ENCODE results near the gene ZFP36L1. TPM values are rescaled to one million over a fixed set of nuclear protein-coding genes. Genes with fewer than 3 reads are reported as not detected.

ZFP36L1 gene
- total and polyA plus RNA-seq, 2 of the 13 experiments (the other 11 are each of a cell fraction or from before 2014, with no cell fraction given) = 7.4 to 10.2 TPM

DNA sequence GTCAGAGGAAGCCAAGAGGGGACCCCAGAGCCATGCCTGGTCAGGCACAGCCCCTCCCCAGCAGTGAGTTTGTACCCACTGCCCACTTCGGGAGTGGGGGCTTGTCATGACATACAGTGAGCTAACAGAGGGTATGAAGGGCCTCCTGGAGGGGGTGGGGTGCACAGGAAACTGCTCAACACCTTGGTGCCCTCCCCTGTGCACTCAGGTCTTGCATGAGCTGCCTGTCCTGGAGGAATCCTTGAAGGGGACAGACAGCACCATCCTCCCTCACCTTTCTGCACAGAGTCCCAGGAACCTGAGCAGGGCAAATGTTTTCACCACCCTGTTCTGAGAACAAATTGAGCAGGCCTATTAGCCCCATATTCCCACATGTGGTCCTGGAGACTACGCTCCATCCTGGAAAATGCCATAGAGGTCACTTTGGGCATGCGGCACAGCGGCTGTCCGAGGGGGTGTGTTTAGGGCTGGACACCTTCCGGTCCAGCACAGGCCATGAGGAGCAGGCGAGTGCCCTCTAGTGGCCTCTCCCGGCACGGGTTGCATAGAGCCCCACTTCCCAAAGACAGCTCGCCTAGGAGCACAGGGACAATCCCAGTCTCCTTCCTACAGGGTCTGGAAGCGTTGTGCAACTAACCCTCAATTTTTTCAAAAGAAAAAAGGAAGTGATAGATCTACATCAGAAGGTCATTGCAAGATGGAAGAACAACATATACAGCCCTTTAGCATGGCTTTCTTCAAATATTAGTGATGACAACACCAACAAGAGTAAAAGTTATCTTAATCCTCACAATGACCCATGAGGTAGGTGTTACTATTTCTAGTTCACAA lies 31.9 kb upstream of the ZFP36L1 start (continued):
- TF ChIP-seq, protein P1, sequence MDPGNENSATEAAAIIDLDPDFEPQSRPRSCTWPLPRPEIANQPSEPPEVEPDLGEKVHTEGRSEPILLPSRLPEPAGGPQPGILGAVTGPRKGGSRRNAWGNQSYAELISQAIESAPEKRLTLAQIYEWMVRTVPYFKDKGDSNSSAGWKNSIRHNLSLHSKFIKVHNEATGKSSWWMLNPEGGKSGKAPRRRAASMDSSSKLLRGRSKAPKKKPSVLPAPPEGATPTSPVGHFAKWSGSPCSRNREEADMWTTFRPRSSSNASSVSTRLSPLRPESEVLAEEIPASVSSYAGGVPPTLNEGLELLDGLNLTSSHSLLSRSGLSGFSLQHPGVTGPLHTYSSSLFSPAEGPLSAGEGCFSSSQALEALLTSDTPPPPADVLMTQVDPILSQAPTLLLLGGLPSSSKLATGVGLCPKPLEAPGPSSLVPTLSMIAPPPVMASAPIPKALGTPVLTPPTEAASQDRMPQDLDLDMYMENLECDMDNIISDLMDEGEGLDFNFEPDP (CRISPR knock-in tag; conservative IDR thresholded peaks at IDR 0.05) = no peak
- no peak for TF ChIP-seq CENPX (CRISPR knock-in tag; IDR thresholded peaks at IDR 0.05)
- no peak for TF ChIP-seq PCBP2 (optimal IDR thresholded peaks at IDR 0.05; ENCODE audit: low read depth, low read length, poor library complexity, severe bottlenecking)
- no peak for TF ChIP-seq SRY (CRISPR knock-in tag; IDR thresholded peaks at IDR 0.05)
- peak; percentile 68 for TF ChIP-seq MED8 (CRISPR knock-in tag; IDR thresholded peaks at IDR 0.05; ENCODE audit: insufficient replicate concordance)
- TF ChIP-seq, protein P2, sequence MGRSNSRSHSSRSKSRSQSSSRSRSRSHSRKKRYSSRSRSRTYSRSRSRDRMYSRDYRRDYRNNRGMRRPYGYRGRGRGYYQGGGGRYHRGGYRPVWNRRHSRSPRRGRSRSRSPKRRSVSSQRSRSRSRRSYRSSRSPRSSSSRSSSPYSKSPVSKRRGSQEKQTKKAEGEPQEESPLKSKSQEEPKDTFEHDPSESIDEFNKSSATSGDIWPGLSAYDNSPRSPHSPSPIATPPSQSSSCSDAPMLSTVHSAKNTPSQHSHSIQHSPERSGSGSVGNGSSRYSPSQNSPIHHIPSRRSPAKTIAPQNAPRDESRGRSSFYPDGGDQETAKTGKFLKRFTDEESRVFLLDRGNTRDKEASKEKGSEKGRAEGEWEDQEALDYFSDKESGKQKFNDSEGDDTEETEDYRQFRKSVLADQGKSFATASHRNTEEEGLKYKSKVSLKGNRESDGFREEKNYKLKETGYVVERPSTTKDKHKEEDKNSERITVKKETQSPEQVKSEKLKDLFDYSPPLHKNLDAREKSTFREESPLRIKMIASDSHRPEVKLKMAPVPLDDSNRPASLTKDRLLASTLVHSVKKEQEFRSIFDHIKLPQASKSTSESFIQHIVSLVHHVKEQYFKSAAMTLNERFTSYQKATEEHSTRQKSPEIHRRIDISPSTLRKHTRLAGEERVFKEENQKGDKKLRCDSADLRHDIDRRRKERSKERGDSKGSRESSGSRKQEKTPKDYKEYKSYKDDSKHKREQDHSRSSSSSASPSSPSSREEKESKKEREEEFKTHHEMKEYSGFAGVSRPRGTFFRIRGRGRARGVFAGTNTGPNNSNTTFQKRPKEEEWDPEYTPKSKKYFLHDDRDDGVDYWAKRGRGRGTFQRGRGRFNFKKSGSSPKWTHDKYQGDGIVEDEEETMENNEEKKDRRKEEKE (IDR thresholded peaks at IDR 0.05) = no peak
- no peak for TF ChIP-seq ZNF17 (CRISPR knock-in tag; IDR thresholded peaks at IDR 0.05)
- TF ChIP-seq, protein P3, sequence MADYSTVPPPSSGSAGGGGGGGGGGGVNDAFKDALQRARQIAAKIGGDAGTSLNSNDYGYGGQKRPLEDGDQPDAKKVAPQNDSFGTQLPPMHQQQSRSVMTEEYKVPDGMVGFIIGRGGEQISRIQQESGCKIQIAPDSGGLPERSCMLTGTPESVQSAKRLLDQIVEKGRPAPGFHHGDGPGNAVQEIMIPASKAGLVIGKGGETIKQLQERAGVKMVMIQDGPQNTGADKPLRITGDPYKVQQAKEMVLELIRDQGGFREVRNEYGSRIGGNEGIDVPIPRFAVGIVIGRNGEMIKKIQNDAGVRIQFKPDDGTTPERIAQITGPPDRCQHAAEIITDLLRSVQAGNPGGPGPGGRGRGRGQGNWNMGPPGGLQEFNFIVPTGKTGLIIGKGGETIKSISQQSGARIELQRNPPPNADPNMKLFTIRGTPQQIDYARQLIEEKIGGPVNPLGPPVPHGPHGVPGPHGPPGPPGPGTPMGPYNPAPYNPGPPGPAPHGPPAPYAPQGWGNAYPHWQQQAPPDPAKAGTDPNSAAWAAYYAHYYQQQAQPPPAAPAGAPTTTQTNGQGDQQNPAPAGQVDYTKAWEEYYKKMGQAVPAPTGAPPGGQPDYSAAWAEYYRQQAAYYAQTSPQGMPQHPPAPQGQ (CRISPR knock-in tag; IDR thresholded peaks at IDR 0.05; ENCODE audit: borderline replicate concordance) = no peak
- TF ChIP-seq FOXK2 (IDR thresholded peaks at IDR 0.05) = no peak
- TF ChIP-seq ATM (IDR thresholded peaks at IDR 0.05; ENCODE audit: borderline replicate concordance) = no peak
- no peak for TF ChIP-seq RBAK (CRISPR knock-in tag; IDR thresholded peaks at IDR 0.05)
- no peak for TF ChIP-seq ZFP36 (IDR thresholded peaks at IDR 0.05; ENCODE audit: borderline replicate concordance, low read depth, low read length, partially characterized antibody)
- no peak for TF ChIP-seq AGO2 (optimal IDR thresholded peaks at IDR 0.05; ENCODE audit: low read depth, low read length)
- TF ChIP-seq, protein P4, sequence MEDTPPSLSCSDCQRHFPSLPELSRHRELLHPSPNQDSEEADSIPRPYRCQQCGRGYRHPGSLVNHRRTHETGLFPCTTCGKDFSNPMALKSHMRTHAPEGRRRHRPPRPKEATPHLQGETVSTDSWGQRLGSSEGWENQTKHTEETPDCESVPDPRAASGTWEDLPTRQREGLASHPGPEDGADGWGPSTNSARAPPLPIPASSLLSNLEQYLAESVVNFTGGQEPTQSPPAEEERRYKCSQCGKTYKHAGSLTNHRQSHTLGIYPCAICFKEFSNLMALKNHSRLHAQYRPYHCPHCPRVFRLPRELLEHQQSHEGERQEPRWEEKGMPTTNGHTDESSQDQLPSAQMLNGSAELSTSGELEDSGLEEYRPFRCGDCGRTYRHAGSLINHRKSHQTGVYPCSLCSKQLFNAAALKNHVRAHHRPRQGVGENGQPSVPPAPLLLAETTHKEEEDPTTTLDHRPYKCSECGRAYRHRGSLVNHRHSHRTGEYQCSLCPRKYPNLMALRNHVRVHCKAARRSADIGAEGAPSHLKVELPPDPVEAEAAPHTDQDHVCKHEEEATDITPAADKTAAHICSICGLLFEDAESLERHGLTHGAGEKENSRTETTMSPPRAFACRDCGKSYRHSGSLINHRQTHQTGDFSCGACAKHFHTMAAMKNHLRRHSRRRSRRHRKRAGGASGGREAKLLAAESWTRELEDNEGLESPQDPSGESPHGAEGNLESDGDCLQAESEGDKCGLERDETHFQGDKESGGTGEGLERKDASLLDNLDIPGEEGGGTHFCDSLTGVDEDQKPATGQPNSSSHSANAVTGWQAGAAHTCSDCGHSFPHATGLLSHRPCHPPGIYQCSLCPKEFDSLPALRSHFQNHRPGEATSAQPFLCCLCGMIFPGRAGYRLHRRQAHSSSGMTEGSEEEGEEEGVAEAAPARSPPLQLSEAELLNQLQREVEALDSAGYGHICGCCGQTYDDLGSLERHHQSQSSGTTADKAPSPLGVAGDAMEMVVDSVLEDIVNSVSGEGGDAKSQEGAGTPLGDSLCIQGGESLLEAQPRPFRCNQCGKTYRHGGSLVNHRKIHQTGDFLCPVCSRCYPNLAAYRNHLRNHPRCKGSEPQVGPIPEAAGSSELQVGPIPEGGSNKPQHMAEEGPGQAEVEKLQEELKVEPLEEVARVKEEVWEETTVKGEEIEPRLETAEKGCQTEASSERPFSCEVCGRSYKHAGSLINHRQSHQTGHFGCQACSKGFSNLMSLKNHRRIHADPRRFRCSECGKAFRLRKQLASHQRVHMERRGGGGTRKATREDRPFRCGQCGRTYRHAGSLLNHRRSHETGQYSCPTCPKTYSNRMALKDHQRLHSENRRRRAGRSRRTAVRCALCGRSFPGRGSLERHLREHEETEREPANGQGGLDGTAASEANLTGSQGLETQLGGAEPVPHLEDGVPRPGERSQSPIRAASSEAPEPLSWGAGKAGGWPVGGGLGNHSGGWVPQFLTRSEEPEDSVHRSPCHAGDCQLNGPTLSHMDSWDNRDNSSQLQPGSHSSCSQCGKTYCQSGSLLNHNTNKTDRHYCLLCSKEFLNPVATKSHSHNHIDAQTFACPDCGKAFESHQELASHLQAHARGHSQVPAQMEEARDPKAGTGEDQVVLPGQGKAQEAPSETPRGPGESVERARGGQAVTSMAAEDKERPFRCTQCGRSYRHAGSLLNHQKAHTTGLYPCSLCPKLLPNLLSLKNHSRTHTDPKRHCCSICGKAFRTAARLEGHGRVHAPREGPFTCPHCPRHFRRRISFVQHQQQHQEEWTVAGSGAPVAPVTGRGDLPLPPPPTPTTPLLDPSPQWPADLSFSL (CRISPR knock-in tag; IDR thresholded peaks at IDR 0.05) = no peak
- TF ChIP-seq NFYC (CRISPR knock-in tag; IDR thresholded peaks at IDR 0.05) = peak; percentile 20; the same call in 1 of the 2 replicates
- TF ChIP-seq ZNF44 (CRISPR knock-in tag; IDR thresholded peaks at IDR 0.05) = 0 out of 2 replicates have a peak, but pooled peaks have one; percentile 7

All from HepG2 (cell line).